Stimulated activated naive CD4-positive, alpha-beta T cell (primary cell): Measurements from ENCODE around the gene CD80.
"Not testable (repeated sequence)": the region's sequence is repeated elsewhere in the genome, so short reads cannot be mapped to it uniquely, and the experiment has no call there.

Experiments used
- DNase-seq, 6 experiments: peaks; one replicate each; lab custom pipeline; 2025; lab: John Stamatoyannopoulos, UW

Gene CD80

GRCh38 chr3:119559441-119559963, at the start of gene CD80:
TSS of gene CD80 (minus strand) at chr3:119559614. CDS start at chr3:119557728, 1,886 bp downstream.
- DNase-seq: peak in 4 of 6 experiments; percentile 5 to 30 (median 15)

GRCh38 chr3:119608405-119609000, 49.1 kb upstream of the CD80 start:
- DNase-seq: no peak

- DNase-seq: no peak
Measured at GRCh38 chr3:119604878-119605277, 45.5 kb upstream of the CD80 start.

GRCh38 chr3:119602676-119603075, 43.3 kb upstream of the CD80 start:
- no peak for DNase-seq

GRCh38 chr3:119601154-119601553, 41.7 kb upstream of the CD80 start:
- no peak for DNase-seq

GRCh38 chr3:119600732-119601131, 41.3 kb upstream of the CD80 start:
- DNase-seq: no peak

GRCh38 chr3:119599558-119600174, 40.3 kb upstream of the CD80 start:
- DNase-seq: no peak

- DNase-seq: no peak
Measured at GRCh38 chr3:119598410-119599098, 39.1 kb upstream of the CD80 start.

- no peak for DNase-seq
Measured at GRCh38 chr3:119597548-119598288, 38.3 kb upstream of the CD80 start, which contains the start of gene PLA1A. TSS of gene PLA1A (plus strand) at chr3:119597885. CDS start at chr3:119597914, 29 bp downstream.

- DNase-seq: no peak
Measured at GRCh38 chr3:119596398-119596797, 37.0 kb upstream of the CD80 start.

GRCh38 chr3:119595639-119596334, 36.4 kb upstream of the CD80 start:
- DNase-seq: no peak

- not testable (repeated sequence) for DNase-seq
Measured at GRCh38 chr3:119594929-119595328, 35.5 kb upstream of the CD80 start.

- DNase-seq: no peak
Measured at GRCh38 chr3:119594066-119594465, 34.7 kb upstream of the CD80 start.

GRCh38 chr3:119592861-119593260, 33.4 kb upstream of the CD80 start:
- DNase-seq: no peak

- DNase-seq: no peak
Measured at GRCh38 chr3:119590706-119591105, 31.3 kb upstream of the CD80 start.

- DNase-seq: no peak
Measured at GRCh38 chr3:119589102-119589773, 29.8 kb upstream of the CD80 start.

- DNase-seq: no peak
Measured at GRCh38 chr3:119588112-119588511, 28.7 kb upstream of the CD80 start.

- no peak for DNase-seq
Measured at GRCh38 chr3:119586733-119587172, 27.3 kb upstream of the CD80 start.

- DNase-seq: no peak
Measured at GRCh38 chr3:119585856-119586570, 26.6 kb upstream of the CD80 start.

- no peak for DNase-seq
Measured at GRCh38 chr3:119585208-119585607, 25.8 kb upstream of the CD80 start.
